Thoracic aorta (tissue), 2 donors: ENCODE data around the gene THADA. TPM values are rescaled to one million over a fixed set of nuclear protein-coding genes. Genes with fewer than 3 reads are reported as not detected.
"Not testable (repeated sequence)": the region's sequence is repeated elsewhere in the genome, so short reads cannot be mapped to it uniquely, and the experiment has no call there.

ENCODE experiments used
- ATAC-seq: fragments of 150-250 bp; one replicate; pipeline ENCODE4 v1.8.0; 2017; ENCODE audit warnings: low read depth; ENCODE audit not compliant: insufficient number of reproducible peaks, low FRiP score
- DNase-seq: peaks from one replicate; pipeline ENCODE4 v3.0.0-alpha.2; 2020; ENCODE audit warnings: low spot score
- H3K27ac ChIP-seq, 2 donors: fragments of 200-600 bp; sonication (generic); 1 replicate in 1 of 2; 2 replicates in 1 of 2; pipeline ENCODE4 v1.5.1; 2016; ENCODE audit warnings: mild to moderate bottlenecking in 2 of 2, moderate library complexity in 2 of 2
- H3K27me3 ChIP-seq: fragments of 200-600 bp; sonication (generic); replicated peaks from 2 replicates; pipeline ENCODE4 v1.6.0; 2016; ENCODE audit warnings: mild to moderate bottlenecking; ENCODE audit not compliant: insufficient read depth
- H3K36me3 ChIP-seq: fragments of 200-600 bp; sonication (generic); one replicate; pipeline ENCODE4 v1.5.1; 2016
- H3K4me1 ChIP-seq, 2 donors: fragments of 200-600 bp; sonication (generic); 1 replicate in 1 of 2; 2 replicates in 1 of 2; pipeline versions ENCODE4 v1.5.1 to v1.6.0; 2016; ENCODE audit warnings: low read depth in 2 of 2, mild to moderate bottlenecking in 1 of 2; ENCODE audit not compliant: control insufficient read depth in 1 of 2
- H3K4me3 ChIP-seq: fragments of 200-600 bp; sonication (generic); 2 replicates; pipeline ENCODE4 v1.5.1; 2016; ENCODE audit warnings: mild to moderate bottlenecking
- H3K9me3 ChIP-seq: fragments of 200-600 bp; sonication (generic); 2 replicates; pipeline ENCODE4 v1.5.1; 2016
- total RNA-seq, 2 donors: library from RNA; depleted of rRNA; stranded (reverse); fragments of >200 nt; gene quantifications; one replicate each; pipeline versions ENCODE4 v1.1.0 to v1.2.3, GENCODE V29; 2016
- TF ChIP-seq, protein P1 (sequence below): fragments of 200-600 bp; sonication (generic); IDR thresholded peaks from one replicate; pipeline ENCODE4 v1.5.1; 2019; ENCODE audit warnings: antibody characterized with exemption

Gene THADA
- total RNA-seq, 2 donors from 2014 or later: 33.3 to 46.6 TPM

DNA sequence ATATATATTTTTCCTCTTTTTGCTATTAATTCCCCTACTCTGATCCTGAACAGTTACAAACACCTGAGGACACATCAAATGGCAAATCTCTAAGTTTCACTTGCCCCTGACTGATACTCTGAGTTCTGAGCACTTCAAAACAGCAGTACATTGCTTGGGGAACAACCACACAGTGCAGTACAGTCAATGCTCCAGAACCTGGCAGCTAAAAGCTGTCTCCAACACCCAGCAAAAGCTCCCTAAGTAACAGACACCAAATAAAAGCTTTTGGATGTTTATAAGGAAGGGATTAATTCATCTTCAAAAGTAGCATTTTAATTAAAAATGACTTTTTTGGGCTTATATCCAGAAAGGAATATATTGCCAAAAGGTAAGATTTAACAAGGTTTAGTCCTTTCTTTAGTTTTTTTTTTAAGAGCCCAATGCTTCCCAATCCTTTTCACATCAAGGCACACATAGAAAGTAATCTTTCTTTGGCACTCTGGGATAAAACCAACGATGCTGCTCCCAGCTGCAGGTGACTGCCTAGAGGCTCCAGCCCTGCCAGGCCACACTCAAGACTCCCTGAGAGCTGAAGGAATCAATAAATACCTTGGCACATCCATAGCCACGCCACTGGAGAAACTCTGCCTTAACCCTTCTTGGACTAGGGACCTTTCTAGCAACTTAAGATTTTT lies 204.5 kb downstream of the THADA start:
- TF ChIP-seq, protein P1, sequence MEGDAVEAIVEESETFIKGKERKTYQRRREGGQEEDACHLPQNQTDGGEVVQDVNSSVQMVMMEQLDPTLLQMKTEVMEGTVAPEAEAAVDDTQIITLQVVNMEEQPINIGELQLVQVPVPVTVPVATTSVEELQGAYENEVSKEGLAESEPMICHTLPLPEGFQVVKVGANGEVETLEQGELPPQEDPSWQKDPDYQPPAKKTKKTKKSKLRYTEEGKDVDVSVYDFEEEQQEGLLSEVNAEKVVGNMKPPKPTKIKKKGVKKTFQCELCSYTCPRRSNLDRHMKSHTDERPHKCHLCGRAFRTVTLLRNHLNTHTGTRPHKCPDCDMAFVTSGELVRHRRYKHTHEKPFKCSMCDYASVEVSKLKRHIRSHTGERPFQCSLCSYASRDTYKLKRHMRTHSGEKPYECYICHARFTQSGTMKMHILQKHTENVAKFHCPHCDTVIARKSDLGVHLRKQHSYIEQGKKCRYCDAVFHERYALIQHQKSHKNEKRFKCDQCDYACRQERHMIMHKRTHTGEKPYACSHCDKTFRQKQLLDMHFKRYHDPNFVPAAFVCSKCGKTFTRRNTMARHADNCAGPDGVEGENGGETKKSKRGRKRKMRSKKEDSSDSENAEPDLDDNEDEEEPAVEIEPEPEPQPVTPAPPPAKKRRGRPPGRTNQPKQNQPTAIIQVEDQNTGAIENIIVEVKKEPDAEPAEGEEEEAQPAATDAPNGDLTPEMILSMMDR: no peak
- H3K4me1 ChIP-seq: peaks cover 32 to 56% of the 10 kb centered on the region in 2 donors
- H3K36me3 ChIP-seq: no peaks in the 10 kb centered on the region
- ATAC-seq (no peak), DNase-seq (no peak)
- H3K9me3 ChIP-seq: no peaks in the 10 kb centered on the region
- no peaks in the 10 kb centered on the region for H3K27me3 ChIP-seq
- H3K27ac ChIP-seq: peak overlapping the region; percentile 70 to 79
- H3K4me3 ChIP-seq: peak overlapping the region; percentile 32

DNA sequence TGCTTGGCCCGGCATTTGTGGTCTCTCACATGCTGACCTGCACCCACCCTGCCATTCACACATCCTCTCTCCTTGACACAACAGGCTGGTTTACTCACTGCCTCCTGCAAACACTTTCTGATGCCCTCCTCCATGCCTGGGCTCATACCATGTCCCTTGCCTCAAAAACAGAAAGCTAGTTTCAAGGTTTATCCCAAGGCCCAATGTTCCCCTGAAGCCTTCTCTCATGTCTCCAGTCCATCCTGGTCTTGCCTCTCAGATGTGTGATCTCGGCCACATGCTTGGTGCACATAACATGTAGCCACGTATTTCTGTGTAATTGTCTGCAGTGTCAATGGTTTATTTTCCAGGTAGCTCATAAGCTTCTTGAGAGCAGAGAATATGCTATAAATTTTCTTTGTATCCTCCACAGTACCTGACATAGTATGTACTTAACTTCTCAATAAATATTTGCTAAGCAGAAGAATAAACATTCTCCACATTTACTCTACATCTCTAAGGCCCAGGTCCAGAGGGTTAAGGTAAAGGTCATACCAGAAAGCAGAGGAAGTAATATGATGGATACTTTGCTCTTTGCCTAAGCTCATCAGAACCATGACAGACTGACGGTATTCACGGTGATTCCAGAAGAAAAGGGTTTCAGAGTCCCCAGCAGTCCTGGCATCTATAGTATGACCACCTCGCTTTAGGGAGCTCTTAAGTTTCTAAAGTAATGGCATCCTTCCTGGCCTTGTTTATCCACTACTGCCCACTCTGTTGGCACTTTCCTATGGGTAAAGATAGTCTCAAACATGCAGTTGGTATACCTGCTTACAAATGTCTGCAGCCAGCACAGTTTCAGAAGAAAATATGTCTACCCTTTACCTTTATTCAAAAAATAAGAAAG lies 206.0 kb downstream of the THADA start:
- Histone ChIP-seq H3K27ac (peak overlapping the region; percentile 70 to 79), H3K4me1 (peaks cover 32 to 49% of the 10 kb centered on the region in 2 donors)

DNA sequence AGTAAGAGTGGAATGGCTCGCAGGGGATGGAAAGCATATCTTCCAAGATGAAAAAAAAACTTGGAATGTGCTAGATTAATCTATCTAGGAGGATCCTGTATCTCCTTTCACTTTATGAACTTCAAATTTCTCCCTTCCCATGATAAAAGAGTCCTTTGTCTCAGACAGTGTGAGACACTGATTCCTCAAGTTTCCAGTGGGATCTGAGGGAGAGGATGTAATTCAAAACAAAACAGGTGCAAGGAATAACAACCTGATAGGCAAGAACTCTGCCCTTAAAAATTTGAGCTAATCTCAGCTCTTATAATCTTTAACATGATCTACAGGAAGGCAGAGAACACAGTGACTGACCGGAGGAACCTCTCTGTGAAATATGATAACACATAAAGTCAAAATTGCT lies 207.5 kb downstream of the THADA start:
- Histone ChIP-seq H3K4me1 (peaks cover 32 to 49% of the 10 kb centered on the region in 2 donors), H3K4me3 (no peak overlapping the region), H3K27ac (no peak overlapping the region), H3K36me3 (no peaks in the 10 kb centered on the region), H3K27me3 (no peaks in the 10 kb centered on the region), H3K9me3 (no peaks in the 10 kb centered on the region)
- DNase-seq (no peak), ATAC-seq (no peak)
- TF ChIP-seq, protein P1: no peak

More for the DNA sequence above, 206.0 kb downstream of the THADA start:
- H3K9me3 ChIP-seq: no peaks in the 10 kb centered on the region
- DNase-seq: no peak
- H3K36me3 ChIP-seq: no peaks in the 10 kb centered on the region
- ATAC-seq: no peak
- no peak overlapping the region for H3K4me3 ChIP-seq
- TF ChIP-seq, protein P1: no peak
- H3K27me3 ChIP-seq: no peaks in the 10 kb centered on the region

DNA sequence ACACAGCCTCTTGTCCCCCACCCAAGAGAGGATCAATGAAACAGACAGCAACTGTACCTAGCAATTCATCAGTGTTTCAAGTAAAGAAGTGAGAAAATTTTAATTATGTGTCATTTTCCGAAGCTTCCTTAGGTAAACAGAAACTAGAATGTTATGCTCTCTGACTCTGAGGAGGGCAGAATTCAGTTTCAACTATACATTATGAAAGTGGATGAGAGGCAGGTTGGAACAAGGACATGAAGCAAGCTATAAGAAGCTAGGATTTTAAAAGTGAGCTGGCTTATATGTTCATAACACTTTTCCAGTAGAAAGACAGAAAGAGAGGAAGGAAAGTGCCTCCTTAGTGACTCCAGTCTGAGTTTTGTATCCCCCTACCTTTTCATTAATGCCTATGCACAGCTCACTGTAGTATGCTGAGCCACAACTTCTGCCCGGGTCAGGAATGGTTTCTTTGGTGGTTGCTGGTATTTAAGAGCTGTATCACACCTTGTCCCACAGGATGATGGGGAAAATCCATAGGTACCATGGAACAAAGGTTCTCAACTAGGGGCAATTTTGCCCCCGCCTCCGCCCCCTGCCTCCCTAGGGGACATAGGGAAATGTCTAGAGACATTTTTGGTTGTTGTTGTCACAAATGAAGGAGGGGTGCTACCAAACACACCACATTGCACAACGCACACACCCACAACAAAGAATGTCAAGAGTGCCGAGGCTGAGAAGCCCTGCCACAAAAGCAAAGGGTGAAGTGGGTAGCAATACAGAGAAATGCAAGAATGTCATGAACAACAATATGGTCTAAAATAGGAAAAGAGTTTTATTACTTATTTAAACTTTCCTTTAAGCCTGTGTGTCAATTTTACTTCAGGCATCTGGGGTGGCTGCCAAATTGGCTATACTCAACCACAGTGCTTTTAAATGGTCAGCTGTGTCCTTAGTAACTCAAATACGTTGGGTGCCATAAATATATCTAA lies 208.5 kb downstream of the THADA start:
- DNase-seq (no peak), ATAC-seq (no peak)
- TF ChIP-seq, protein P1: no peak
- Histone ChIP-seq H3K9me3 (no peaks in the 10 kb centered on the region), H3K4me1 (peaks cover 26 to 41% of the 10 kb centered on the region in 2 donors), H3K27ac (peak overlapping the region; percentile 34 to 47), H3K36me3 (no peaks in the 10 kb centered on the region), H3K4me3 (no peak overlapping the region), H3K27me3 (no peaks in the 10 kb centered on the region)

DNA sequence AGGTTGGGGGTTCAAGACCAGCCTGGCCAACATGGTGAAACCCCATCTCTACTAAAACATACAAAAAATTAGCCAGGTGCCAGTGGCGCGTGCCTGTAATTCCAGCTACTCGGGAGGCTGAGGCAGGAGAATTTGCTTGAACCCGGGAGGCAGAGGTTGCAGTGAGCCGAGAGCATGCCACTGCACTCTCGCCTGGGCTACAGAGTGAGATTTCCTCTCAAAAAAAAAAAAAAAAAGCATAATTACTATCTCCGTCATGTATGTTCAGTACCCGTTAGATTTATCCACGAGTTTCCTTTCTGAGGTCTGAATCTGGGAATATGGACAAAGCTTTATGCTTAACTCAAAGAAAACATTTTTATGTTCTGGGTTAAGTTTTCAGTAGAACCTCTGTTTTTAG lies 209.2 kb downstream of the THADA start:
- not testable (repeated sequence) for H3K9me3 ChIP-seq, H3K27me3 ChIP-seq, ATAC-seq, H3K4me3 ChIP-seq, H3K36me3 ChIP-seq, H3K27ac ChIP-seq, DNase-seq
- peaks cover 23 to 39% of the 10 kb centered on the region in 2 donors for H3K4me1 ChIP-seq
